Fibroblast of lung (primary cell): Measurements from ENCODE around the gene MAGI2.

ENCODE experiments used
- EZH2 ChIP-seq: IDR thresholded peaks from 2 replicates; pipeline ENCODE4 v1.5.1; 2012; ENCODE audit warnings: low read length, control low read depth, mild to moderate bottlenecking; ENCODE audit errors: missing control alignments
- TF ChIP-seq, protein P1 (sequence below), 2 donors: IDR thresholded peaks in 1 of 2; conservative IDR thresholded peaks in 1 of 2; 1 replicate in 1 of 2; 2 replicates in 1 of 2; pipeline ENCODE4 v1.5.1; 2011 to 2012; ENCODE audit warnings: low read length in 2 of 2, control low read depth in 1 of 2, inconsistent platforms in 1 of 2, low read depth in 1 of 2, mild to moderate bottlenecking in 1 of 2

GRCh38 chr7:78334426-78334825, 1119.0 kb downstream of the MAGI2 start:
- TF ChIP-seq, protein P1, sequence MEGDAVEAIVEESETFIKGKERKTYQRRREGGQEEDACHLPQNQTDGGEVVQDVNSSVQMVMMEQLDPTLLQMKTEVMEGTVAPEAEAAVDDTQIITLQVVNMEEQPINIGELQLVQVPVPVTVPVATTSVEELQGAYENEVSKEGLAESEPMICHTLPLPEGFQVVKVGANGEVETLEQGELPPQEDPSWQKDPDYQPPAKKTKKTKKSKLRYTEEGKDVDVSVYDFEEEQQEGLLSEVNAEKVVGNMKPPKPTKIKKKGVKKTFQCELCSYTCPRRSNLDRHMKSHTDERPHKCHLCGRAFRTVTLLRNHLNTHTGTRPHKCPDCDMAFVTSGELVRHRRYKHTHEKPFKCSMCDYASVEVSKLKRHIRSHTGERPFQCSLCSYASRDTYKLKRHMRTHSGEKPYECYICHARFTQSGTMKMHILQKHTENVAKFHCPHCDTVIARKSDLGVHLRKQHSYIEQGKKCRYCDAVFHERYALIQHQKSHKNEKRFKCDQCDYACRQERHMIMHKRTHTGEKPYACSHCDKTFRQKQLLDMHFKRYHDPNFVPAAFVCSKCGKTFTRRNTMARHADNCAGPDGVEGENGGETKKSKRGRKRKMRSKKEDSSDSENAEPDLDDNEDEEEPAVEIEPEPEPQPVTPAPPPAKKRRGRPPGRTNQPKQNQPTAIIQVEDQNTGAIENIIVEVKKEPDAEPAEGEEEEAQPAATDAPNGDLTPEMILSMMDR (conservative IDR thresholded peaks at IDR 0.05 in 1 of 2, IDR thresholded peaks at IDR 0.05 in 1 of 2; ENCODE audit: low read depth in 1 of 2, low read length in 2 of 2): no peak
- TF ChIP-seq EZH2: no peak
